ENCODE data around the gene SSBP4.
"Not testable (repeated sequence)": the region's sequence is repeated elsewhere in the genome, so short reads cannot be mapped to it uniquely, and the experiment has no call there.

The SSBP4 gene

GRCh38 chr19:18396471-18397241 is 22.5 kb upstream of the SSBP4 start:
- DNase-seq = no peak

- DNase-seq = no peak
Measured at GRCh38 chr19:18397242-18398202, 21.7 kb upstream of the SSBP4 start, which contains the start of gene LRRC25. Gene LRRC25 (minus strand): TSS chr19:18397622. CDS start chr19:18396963, 659 bp downstream.

GRCh38 chr19:18399008-18399407 is 20.2 kb upstream of the SSBP4 start:
- DNase-seq = no peak

GRCh38 chr19:18401580-18402112 is 17.6 kb upstream of the SSBP4 start:
- no peak for DNase-seq

- not testable (repeated sequence) for DNase-seq
Measured at GRCh38 chr19:18402455-18403248, 16.5 kb upstream of the SSBP4 start.

- not testable (repeated sequence) for DNase-seq
Measured at GRCh38 chr19:18405754-18406153, 13.4 kb upstream of the SSBP4 start.

- no peak for DNase-seq
Measured at GRCh38 chr19:18406749-18407148, 12.4 kb upstream of the SSBP4 start.

- no peak for DNase-seq
Measured at GRCh38 chr19:18408053-18408476, 11.1 kb upstream of the SSBP4 start.

- no peak for DNase-seq
Measured at GRCh38 chr19:18412610-18413239, 6.5 kb upstream of the SSBP4 start.

- DNase-seq = no peak
Measured at GRCh38 chr19:18414504-18415177, 4.6 kb upstream of the SSBP4 start.

- no peak for DNase-seq
Measured at GRCh38 chr19:18415178-18415867, 3.9 kb upstream of the SSBP4 start.

GRCh38 chr19:18416778-18417249 is 2.4 kb upstream of the SSBP4 start:
- DNase-seq = peak; percentile 89

- DNase-seq = peak; percentile 54
Measured at GRCh38 chr19:18417250-18418028, 1.8 kb upstream of the SSBP4 start.

- no peak for DNase-seq
Measured at GRCh38 chr19:18418029-18418482, 1.1 kb upstream of the SSBP4 start.

GRCh38 chr19:18418483-18419194 is 559 bp upstream of the SSBP4 start:
- no peak for DNase-seq

GRCh38 chr19:18419699-18420460 is 682 bp downstream of the SSBP4 start:
- peak; percentile 51 for DNase-seq

GRCh38 chr19:18420930-18421329 is 1.7 kb downstream of the SSBP4 start:
- DNase-seq = no peak

GRCh38 chr19:18421371-18421959 is 2.3 kb downstream of the SSBP4 start:
- DNase-seq = no peak

Measured in NCI-H2171 (cell line).